Right lung (tissue), 5 donors: ENCODE measurements around the gene BUD31. TPM values are rescaled to one million over a fixed set of nuclear protein-coding genes. Genes with fewer than 3 reads are reported as not detected.
"Not testable (repeated sequence)": the region's sequence is repeated elsewhere in the genome, so short reads cannot be mapped to it uniquely, and the experiment has no call there.

Experiments used
- DNase-seq, 2 donors: peaks; one replicate each; pipeline ENCODE4 v3.0.0-alpha.2; 2013
- polyA plus RNA-seq, 5 donors: library from polyadenylated mRNA; unstranded; fragments of 120-200 nt; gene quantifications; one replicate each; pipeline versions ENCODE4 v1.2.1 to v1.2.3, GENCODE V29; 2013; ENCODE audit warnings: inconsistent platforms in 1 of 5, low replicate concordance in 1 of 5; ENCODE audit not compliant: insufficient read length in 5 of 5, insufficient read depth in 1 of 5

Gene BUD31
- polyA plus RNA-seq, 5 donors: 95.0 to 109 (median 101) TPM

- no peak for DNase-seq
These were observed 16.4 kb downstream of the BUD31 start for GRCh38 chr7:99424932-99425730.

GRCh38 chr7:99428972-99429566, 20.3 kb downstream of the BUD31 start:
- DNase-seq: no peak

- DNase-seq: no peak
These were observed 21.0 kb downstream of the BUD31 start for GRCh38 chr7:99429756-99430155.

GRCh38 chr7:99431756-99432540, 23.2 kb downstream of the BUD31 start:
- not testable (repeated sequence) for DNase-seq

- DNase-seq: no peak
These were observed 24.4 kb downstream of the BUD31 start for GRCh38 chr7:99433158-99433557.

GRCh38 chr7:99437946-99438572, 29.3 kb downstream of the BUD31 start:
- no peak for DNase-seq

- peak; percentile 91 to 93 for DNase-seq
These were observed 30.1 kb downstream of the BUD31 start, which contains the start of the genes CPSF4 and PTCD1 for GRCh38 chr7:99438573-99439480. TSS of gene CPSF4 (plus strand) at chr7:99438943. CDS start at chr7:99439083, 140 bp downstream. TSS of gene PTCD1 (minus strand) at chr7:99438798. CDS start at chr7:99435242, 3,556 bp downstream.

- no peak for DNase-seq
These were observed 31.4 kb downstream of the BUD31 start for GRCh38 chr7:99440195-99440594.

GRCh38 chr7:99446096-99446495, 37.3 kb downstream of the BUD31 start:
- no peak for DNase-seq

GRCh38 chr7:99447943-99448342, 39.2 kb downstream of the BUD31 start:
- no peak for DNase-seq

GRCh38 chr7:99448855-99449254, 40.1 kb downstream of the BUD31 start:
- no peak for DNase-seq

GRCh38 chr7:99449326-99449725, 40.6 kb downstream of the BUD31 start:
- DNase-seq: no peak

- DNase-seq: no peak
These were observed 43.2 kb downstream of the BUD31 start for GRCh38 chr7:99451936-99452335.

GRCh38 chr7:99452541-99452940, 43.8 kb downstream of the BUD31 start:
- DNase-seq: no peak

GRCh38 chr7:99453105-99453504, 44.3 kb downstream of the BUD31 start:
- DNase-seq: no peak

- no peak for DNase-seq
These were observed 47.1 kb downstream of the BUD31 start for GRCh38 chr7:99455874-99456273.

GRCh38 chr7:99456288-99456687, 47.5 kb downstream of the BUD31 start:
- DNase-seq: no peak

GRCh38 chr7:99457050-99457649, 48.4 kb downstream of the BUD31 start:
- DNase-seq: no peak

- no peak for DNase-seq
These were observed 49.1 kb downstream of the BUD31 start for GRCh38 chr7:99457650-99458493.
